ENCODE data around the gene PSMA2.

DNA sequence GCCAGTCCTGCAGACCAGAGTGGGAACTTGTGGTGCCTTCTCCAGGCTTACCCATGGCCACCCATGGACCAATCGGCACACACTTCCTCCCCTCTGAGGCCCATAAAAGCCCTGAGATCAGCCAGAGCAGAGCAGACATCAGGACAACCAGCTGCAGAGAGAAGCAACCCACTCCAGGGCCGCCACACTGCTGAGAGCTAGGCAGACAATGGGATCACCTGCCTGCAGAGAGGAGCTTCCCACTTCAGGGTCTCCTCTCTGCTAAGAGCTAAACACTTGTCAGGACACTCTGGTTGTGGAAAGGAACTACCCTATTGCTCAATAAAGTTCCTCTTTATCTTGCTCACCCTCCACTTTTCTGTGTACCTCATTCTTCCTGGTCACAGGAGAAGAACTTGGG lies 54.1 kb downstream of the PSMA2 start:
- TF ChIP-seq, protein P1, sequence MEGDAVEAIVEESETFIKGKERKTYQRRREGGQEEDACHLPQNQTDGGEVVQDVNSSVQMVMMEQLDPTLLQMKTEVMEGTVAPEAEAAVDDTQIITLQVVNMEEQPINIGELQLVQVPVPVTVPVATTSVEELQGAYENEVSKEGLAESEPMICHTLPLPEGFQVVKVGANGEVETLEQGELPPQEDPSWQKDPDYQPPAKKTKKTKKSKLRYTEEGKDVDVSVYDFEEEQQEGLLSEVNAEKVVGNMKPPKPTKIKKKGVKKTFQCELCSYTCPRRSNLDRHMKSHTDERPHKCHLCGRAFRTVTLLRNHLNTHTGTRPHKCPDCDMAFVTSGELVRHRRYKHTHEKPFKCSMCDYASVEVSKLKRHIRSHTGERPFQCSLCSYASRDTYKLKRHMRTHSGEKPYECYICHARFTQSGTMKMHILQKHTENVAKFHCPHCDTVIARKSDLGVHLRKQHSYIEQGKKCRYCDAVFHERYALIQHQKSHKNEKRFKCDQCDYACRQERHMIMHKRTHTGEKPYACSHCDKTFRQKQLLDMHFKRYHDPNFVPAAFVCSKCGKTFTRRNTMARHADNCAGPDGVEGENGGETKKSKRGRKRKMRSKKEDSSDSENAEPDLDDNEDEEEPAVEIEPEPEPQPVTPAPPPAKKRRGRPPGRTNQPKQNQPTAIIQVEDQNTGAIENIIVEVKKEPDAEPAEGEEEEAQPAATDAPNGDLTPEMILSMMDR (IDR thresholded peaks at IDR 0.05; ENCODE audit: poor library complexity), result no peak
- TF ChIP-seq EZH2phosphoT487 (IDR thresholded peaks at IDR 0.05; ENCODE audit: low read depth, severe bottlenecking, unreplicated experiment) (no peak), EZH2 (IDR thresholded peaks at IDR 0.05; ENCODE audit: borderline replicate concordance) (no peak)
